K562 (cell line): ENCODE results near the gene ADAM15. TPM values are rescaled to one million over a fixed set of nuclear protein-coding genes. Genes with fewer than 3 reads are reported as not detected.

ENCODE experiments used
- ATAC-seq: fragments of 200-7000 bp; cut with Tn5 transposase; 3 replicates; pipeline ENCODE4 v1.9.1; 2020; ENCODE audit warnings: moderate library complexity
- BruUV-seq: library from RNA; stranded (reverse); fragments of 400-500 nt; replicated peaks from 2 replicates; lab custom pipeline; 2021; lab: Mats Ljungman, UMichigan
- CTCF ChIA-PET: fragments of 300-600 bp; formaldehyde crosslinking; extraction: SDS; loops from one replicate; lab custom pipeline; 2021; ENCODE audit warnings: low intra/inter-chr PET ratio; lab: Yijun Ruan, JAX
- POLR2A ChIA-PET: fragments of 300-600, 350-650 bp; sonication (Branson Sonifier 250); formaldehyde crosslinking; extraction: SDS; loops from one replicate; lab custom pipeline; 2021; ENCODE audit warnings: antibody characterized with exemption, inconsistent platforms; lab: Yijun Ruan, JAX
- DNase-seq, 4 experiments: peaks; one replicate each; pipeline versions ENCODE4 v3.0.0 to v3.0.0-alpha.2; 2011 to 2018; ENCODE audit warnings: low spot score in 3 of 4, mixed read lengths in 3 of 4; ENCODE audit errors: extremely low read depth in 1 of 4
- FAIRE-seq: peaks from 2 replicates; lab custom pipeline; 2011; peaks lifted over from hg19 to GRCh38; lab: Jason Lieb, UNC
- H2AFZ ChIP-seq: 2 replicates; pipeline ENCODE4 v1.6.0; 2011; ENCODE audit warnings: low read depth, low read length, control low read depth, inconsistent platforms
- H3K27ac ChIP-seq: fragments of 200-600 bp; 3 replicates; pipeline ENCODE4 v1.8.0; 2011; ENCODE audit warnings: low read depth, mild to moderate bottlenecking, control low read depth, inconsistent platforms, low read length, moderate library complexity, mixed read lengths; ENCODE audit errors: extremely low read depth
- H3K27me3 ChIP-seq, 2 experiments: fragments of 300-600 bp in 1 of 2; 2 replicates in 1 of 2; 3 replicates in 1 of 2; pipeline versions ENCODE4 v1.6.0 to v1.8.0; 2011; ENCODE audit warnings: inconsistent platforms in 2 of 2, low read length in 2 of 2, mild to moderate bottlenecking in 1 of 2, mixed read lengths in 1 of 2, moderate library complexity in 1 of 2; ENCODE audit not compliant: control insufficient read depth in 2 of 2, insufficient read depth in 2 of 2
- H3K36me3 ChIP-seq: fragments of 300-600 bp; 3 replicates; pipeline ENCODE4 v1.8.0; 2011; ENCODE audit warnings: mild to moderate bottlenecking, low read length, inconsistent platforms; ENCODE audit not compliant: control insufficient read depth, insufficient read depth
- H3K4me1 ChIP-seq, 2 experiments: fragments of 200-600 bp in 1 of 2; replicated peaks in 1 of 2; 2 replicates in 1 of 2; 3 replicates in 1 of 2; pipeline versions ENCODE4 v1.5.1 to v1.8.0; 2011; ENCODE audit warnings: inconsistent platforms in 2 of 2, low read length in 2 of 2, mild to moderate bottlenecking in 1 of 2, mixed read lengths in 1 of 2, moderate library complexity in 1 of 2; ENCODE audit not compliant: control insufficient read depth in 2 of 2, insufficient read depth in 2 of 2
- H3K4me2 ChIP-seq: 2 replicates; pipeline ENCODE4 v1.6.1; 2011; ENCODE audit warnings: low read length, control low read depth, inconsistent platforms, mixed read lengths; ENCODE audit not compliant: insufficient read depth
- H3K4me3 ChIP-seq: fragments of 200-600 bp; sonication (generic), shearing (Covaris generic); 2 replicates; pipeline ENCODE4 v1.5.1; 2016; ENCODE audit warnings: control low read depth, inconsistent platforms
- H3K79me2 ChIP-seq: fragments of 200-600 bp; 3 replicates; pipeline ENCODE4 v1.8.0; 2011; ENCODE audit warnings: low read length, inconsistent platforms; ENCODE audit not compliant: control insufficient read depth, insufficient read depth
- H3K9ac ChIP-seq, 2 experiments: 2 replicates each; pipeline versions ENCODE4 v1.6.0 to v1.6.1; 2011; ENCODE audit warnings: low read depth in 2 of 2, low read length in 2 of 2, control low read depth in 1 of 2, inconsistent platforms in 1 of 2, mild to moderate bottlenecking in 1 of 2, mixed read lengths in 1 of 2; ENCODE audit not compliant: insufficient read depth in 1 of 2
- H3K9me1 ChIP-seq: one replicate; pipeline ENCODE4 v1.6.0; 2011; ENCODE audit warnings: inconsistent platforms, mild to moderate bottlenecking, low read length, moderate library complexity; ENCODE audit not compliant: control insufficient read depth, insufficient read depth
- H3K9me3 ChIP-seq: replicated peaks from 2 replicates; pipeline ENCODE4 v1.5.1; 2011; ENCODE audit warnings: low read depth, low read length, inconsistent platforms; ENCODE audit not compliant: control insufficient read depth, insufficient read depth
- H4K20me1 ChIP-seq: replicated peaks from 2 replicates; pipeline ENCODE4 v1.6.1; 2011; ENCODE audit warnings: low read length, inconsistent platforms, mixed read lengths; ENCODE audit not compliant: control insufficient read depth, insufficient read depth
- KLF16 ChIP-seq: IDR thresholded peaks from 2 replicates; pipeline ENCODE4 v1.6.1; 2016; ENCODE audit warnings: antibody characterized with exemption
- POLR2B ChIP-seq: fragments of 450-650 bp; IDR thresholded peaks from 2 replicates; pipeline ENCODE4 v1.6.1; 2018; ENCODE audit warnings: low read depth; ENCODE audit not compliant: partially characterized antibody
- ZNF121 ChIP-seq: sonication (generic); formaldehyde crosslinking; conservative IDR thresholded peaks from 2 replicates; pipeline ENCODE4 v1.8.0; 2022; ENCODE audit warnings: missing genetic modification reagents
- ZNF354B ChIP-seq: fragments of 250-450 bp; sonication (Bioruptor Pico); IDR thresholded peaks from 2 replicates; pipeline ENCODE4 v1.4.0; 2020
- WGBS: fragments of 100-300 bp; shearing (Covaris generic); methylation state at CpG from one replicate; pipeline ENCODE4 v1.1.6; 2016; ENCODE audit warnings: low coverage, mixed read lengths; ENCODE audit not compliant: insufficient coverage; ENCODE audit errors: missing lambda C conversion rate; 5-methylcytosine and 5-hydroxymethylcytosine counted together
- in situ Hi-C: fragments of 300-500 bp; cut with MboI; formaldehyde crosslinking; loops from 4 replicates; pipeline ENCODE4 v1.15.0; 2018; ENCODE audit warnings: inconsistent platforms, mixed read lengths
- intact Hi-C: fragments of 100-400 bp; cut with micrococcal nuclease; formaldehyde crosslinking; loops from 2 replicates; pipeline ENCODE4 v1.14.2; 2022
- polyA plus RNA-seq, 8 experiments: library from polyadenylated mRNA; depleted of rRNA in 4 of 8; stranded (reverse) in 5 of 8; unstranded in 3 of 8; fragments of >200 nt; fragmentation: Nextera tagmentation in 2 of 8; fragmentation: Illumina TruSeq in 1 of 8; extraction: Ambion mirVana in 2 of 8; extraction: Trizol in 1 of 8; gene quantifications; 2 replicates each; pipeline versions ENCODE4 v1.2.1 to v1.2.3, GENCODE V29; 2011 to 2014; ENCODE audit warnings: inconsistent platforms in 1 of 8, missing spikeins in 1 of 8
- total RNA-seq, 7 experiments: library from RNA; depleted of rRNA in 6 of 7; stranded (reverse); fragments of >200 nt in 6 of 7; fragmentation: Illumina TruSeq in 2 of 7; extraction: Trizol in 2 of 7; gene quantifications; 2 replicates each; pipeline versions ENCODE4 v1.2.1 to v1.2.3, GENCODE V29; 2011 to 2021; ENCODE audit warnings: low replicate concordance in 1 of 7
- TF ChIP-seq, protein P1 (sequence below): fragments of 450-650 bp; formaldehyde crosslinking; IDR thresholded peaks from 2 replicates; pipeline ENCODE4 v1.4.0; 2020; ENCODE audit warnings: mild to moderate bottlenecking, moderate library complexity

Gene ADAM15
- total and polyA plus RNA-seq, 9 of the 15 experiments (the other 6 are each of a cell fraction or from before 2014, with no cell fraction given) = 0.69 to 72.3 (median 32.8) TPM

- intact Hi-C loops (no loop called here), in situ Hi-C loops (no loop called here)
- H2AFZ ChIP-seq = no peak overlapping the region
- POLR2A ChIA-PET = interaction anchor here (0.6 to 2.3 kb wide), 9 partner anchors 8 to 393 kb away, joined by 3 to 12 read pairs (median 4); partner anchors contain the start of genes DCST1 and DCST2
- H3K4me1 ChIP-seq = peaks cover 26 to 48% of the 10 kb centered on the region in 2 experiments
- H3K27me3 ChIP-seq = no peaks in the 10 kb centered on the region
- H3K79me2 ChIP-seq = peaks cover 5% of the 10 kb centered on the region; the same call in 1 of the 3 replicates
- CTCF ChIA-PET = interaction anchor here (1.9 to 2.8 kb wide), 4 partner anchors 18 to 63 kb away, joined by 6 to 28 read pairs (median 11); partner anchors contain the start of genes CKS1B, PBXIP1 and PYGO2
- no peak overlapping the region for H3K4me2 ChIP-seq
- H4K20me1 ChIP-seq = no peaks in the 10 kb centered on the region
- no peak overlapping the region for H3K27ac ChIP-seq
- H3K36me3 ChIP-seq = peaks cover 41% of the 10 kb centered on the region; the same call in 2 of the 3 replicates
- no peak for FAIRE-seq
- no peaks in the 10 kb centered on the region for H3K9me3 ChIP-seq
- 80% methylated on average over 7 of the region's 8 CpGs for WGBS
- TF ChIP-seq, protein P1, sequence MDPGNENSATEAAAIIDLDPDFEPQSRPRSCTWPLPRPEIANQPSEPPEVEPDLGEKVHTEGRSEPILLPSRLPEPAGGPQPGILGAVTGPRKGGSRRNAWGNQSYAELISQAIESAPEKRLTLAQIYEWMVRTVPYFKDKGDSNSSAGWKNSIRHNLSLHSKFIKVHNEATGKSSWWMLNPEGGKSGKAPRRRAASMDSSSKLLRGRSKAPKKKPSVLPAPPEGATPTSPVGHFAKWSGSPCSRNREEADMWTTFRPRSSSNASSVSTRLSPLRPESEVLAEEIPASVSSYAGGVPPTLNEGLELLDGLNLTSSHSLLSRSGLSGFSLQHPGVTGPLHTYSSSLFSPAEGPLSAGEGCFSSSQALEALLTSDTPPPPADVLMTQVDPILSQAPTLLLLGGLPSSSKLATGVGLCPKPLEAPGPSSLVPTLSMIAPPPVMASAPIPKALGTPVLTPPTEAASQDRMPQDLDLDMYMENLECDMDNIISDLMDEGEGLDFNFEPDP (CRISPR knock-in tag) = no peak
- TF ChIP-seq KLF16 (no peak), ZNF354B (no peak), POLR2B (peak; percentile 11), ZNF121 (no peak)
- H3K4me3 ChIP-seq = no peak overlapping the region
- H3K9me1 ChIP-seq = no peaks in the 10 kb centered on the region
- ATAC-seq = no peak
- peak overlapping the region in 1 of 2 experiments; percentile 31; a peak in 2 of 4 replicates for H3K9ac ChIP-seq
- DNase-seq = no peak
- no TSS peak for BruUV-seq
Measured at GRCh38 chr1:155018617-155019348, 32.3 kb upstream of the ADAM15 start.
